Measurements from ENCODE around the gene ASCC3.

DNA sequence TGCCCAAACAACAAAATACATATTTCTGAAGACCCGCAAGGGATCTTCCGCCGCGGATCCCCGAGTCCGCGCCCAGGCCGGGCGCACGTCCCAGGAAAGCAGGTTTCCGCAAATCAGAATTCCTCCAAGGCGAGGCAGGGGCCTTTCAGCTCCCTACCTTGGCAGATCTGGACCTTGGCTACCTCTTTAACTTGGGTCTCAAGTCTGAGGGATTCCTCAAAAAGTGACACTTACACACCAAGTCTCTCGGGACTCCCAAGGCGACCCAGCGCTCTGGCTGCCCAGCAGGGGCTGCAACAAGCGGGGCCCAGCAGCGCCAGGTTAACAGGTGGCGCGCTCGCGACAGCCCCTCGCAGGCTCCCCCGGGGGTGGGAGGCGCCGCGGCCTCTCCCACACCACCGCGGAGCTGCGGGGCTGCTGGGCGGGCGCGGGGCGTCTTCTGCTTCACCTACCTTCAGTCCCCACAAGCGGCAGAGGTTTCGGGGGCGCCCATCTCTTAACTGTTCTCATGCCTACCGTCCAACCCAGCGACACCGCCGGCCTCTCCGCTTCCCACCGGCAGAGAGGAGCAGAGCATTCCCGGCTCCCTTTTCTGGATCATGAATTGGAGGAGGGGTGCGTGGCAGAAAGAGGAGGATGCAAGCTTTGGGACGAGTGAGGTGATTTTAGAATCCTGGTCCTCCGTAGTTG is 416.8 kb downstream of the ASCC3 start:
- TF ChIP-seq, protein P1, sequence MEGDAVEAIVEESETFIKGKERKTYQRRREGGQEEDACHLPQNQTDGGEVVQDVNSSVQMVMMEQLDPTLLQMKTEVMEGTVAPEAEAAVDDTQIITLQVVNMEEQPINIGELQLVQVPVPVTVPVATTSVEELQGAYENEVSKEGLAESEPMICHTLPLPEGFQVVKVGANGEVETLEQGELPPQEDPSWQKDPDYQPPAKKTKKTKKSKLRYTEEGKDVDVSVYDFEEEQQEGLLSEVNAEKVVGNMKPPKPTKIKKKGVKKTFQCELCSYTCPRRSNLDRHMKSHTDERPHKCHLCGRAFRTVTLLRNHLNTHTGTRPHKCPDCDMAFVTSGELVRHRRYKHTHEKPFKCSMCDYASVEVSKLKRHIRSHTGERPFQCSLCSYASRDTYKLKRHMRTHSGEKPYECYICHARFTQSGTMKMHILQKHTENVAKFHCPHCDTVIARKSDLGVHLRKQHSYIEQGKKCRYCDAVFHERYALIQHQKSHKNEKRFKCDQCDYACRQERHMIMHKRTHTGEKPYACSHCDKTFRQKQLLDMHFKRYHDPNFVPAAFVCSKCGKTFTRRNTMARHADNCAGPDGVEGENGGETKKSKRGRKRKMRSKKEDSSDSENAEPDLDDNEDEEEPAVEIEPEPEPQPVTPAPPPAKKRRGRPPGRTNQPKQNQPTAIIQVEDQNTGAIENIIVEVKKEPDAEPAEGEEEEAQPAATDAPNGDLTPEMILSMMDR (IDR thresholded peaks at IDR 0.05) = no peak
- no peak for TF ChIP-seq POLR2A (IDR thresholded peaks at IDR 0.05)

Measured in esophagus squamous epithelium (tissue), 4 donors.